ENCODE measurements around the gene HPSE. TPM values are rescaled to one million over a fixed set of nuclear protein-coding genes. Genes with fewer than 3 reads are reported as not detected.

HPSE gene
- total RNA-seq, 4 donors from 2014 or later, result 0.63 to 3.1 (median 1.3) TPM

GRCh38 chr4:83268491-83268890 lies 66.2 kb downstream of the HPSE start:
- H3K36me3 ChIP-seq, result no peaks in the 10 kb centered on the region
- DNase-seq, result no peak
- peaks cover 5 to 6% of the 10 kb centered on the region in 2 donors for H3K4me1 ChIP-seq
- H3K4me3 ChIP-seq (replicated peaks in 1 of 3), result no peak overlapping the region
- H3K27ac ChIP-seq, result no peak overlapping the region
- H3K27me3 ChIP-seq, result no peaks in the 10 kb centered on the region
- H3K9me3 ChIP-seq, result no peaks in the 10 kb centered on the region
- intact Hi-C loops (cut with DNase I), result loop anchor here (10.0 kb wide), 2 partner anchors 194 to 814 kb away; no protein-coding TSS in a partner anchor
- TF ChIP-seq POLR2A (IDR thresholded peaks at IDR 0.05) (no peak), CTCF (IDR thresholded peaks at IDR 0.05) (no peak)
- 50 to 98% methylated on average over 2 of the region's 2 CpGs for WGBS, 2 donors

GRCh38 chr4:83267830-83268475 lies 66.7 kb downstream of the HPSE start:
- no peak for DNase-seq
- H3K4me3 ChIP-seq (replicated peaks in 1 of 3), result no peak overlapping the region
- 93 to 98% methylated on average over 3 of the region's 3 CpGs for WGBS, 2 donors
- H3K36me3 ChIP-seq, result no peaks in the 10 kb centered on the region
- no peak for TF ChIP-seq POLR2A (IDR thresholded peaks at IDR 0.05)
- no peak for TF ChIP-seq CTCF (IDR thresholded peaks at IDR 0.05)
- H3K27ac ChIP-seq, result no peak overlapping the region
- H3K27me3 ChIP-seq, result no peaks in the 10 kb centered on the region
- intact Hi-C loops (cut with DNase I), result loop anchor here (10.0 kb wide), 2 partner anchors 193 to 813 kb away; no protein-coding TSS in a partner anchor
- peaks cover 5 to 6% of the 10 kb centered on the region in 2 donors for H3K4me1 ChIP-seq
- H3K9me3 ChIP-seq, result no peaks in the 10 kb centered on the region

- Histone ChIP-seq H3K4me3 (replicated peaks in 1 of 3) (no peak overlapping the region), H3K9me3 (no peaks in the 10 kb centered on the region), H3K27ac (peak overlapping the region in 1 of 3 donors; percentile 19), H3K36me3 (peaks cover 0 to 1% of the 10 kb centered on the region in 2 donors), H3K27me3 (no peaks in the 10 kb centered on the region), H3K4me1 (peaks cover 5 to 6% of the 10 kb centered on the region in 2 donors)
- 54 to 64% methylated on average over 7 of the region's 7 CpGs for WGBS, 2 donors
- TF ChIP-seq POLR2A (IDR thresholded peaks at IDR 0.05) (no peak), CTCF (IDR thresholded peaks at IDR 0.05) (no peak)
- intact Hi-C loops (cut with DNase I), result loop anchor here (10.0 kb wide), 2 partner anchors 192 to 812 kb away; no protein-coding TSS in a partner anchor
- DNase-seq, result peak; percentile 11 to 28
Observed at GRCh38 chr4:83267121-83267829, 67.4 kb downstream of the HPSE start.

- Histone ChIP-seq H3K27me3 (no peaks in the 10 kb centered on the region), H3K4me1 (peaks cover 5 to 6% of the 10 kb centered on the region in 2 donors), H3K9me3 (no peaks in the 10 kb centered on the region), H3K4me3 (replicated peaks in 1 of 3) (no peak overlapping the region), H3K27ac (no peak overlapping the region), H3K36me3 (peaks cover 0 to 2% of the 10 kb centered on the region in 2 donors)
- intact Hi-C loops (cut with DNase I), result loop anchor here (10.0 kb wide), 2 partner anchors 192 to 812 kb away; no protein-coding TSS in a partner anchor
- no peak for DNase-seq
- TF ChIP-seq POLR2A (IDR thresholded peaks at IDR 0.05) (no peak), CTCF (IDR thresholded peaks at IDR 0.05) (no peak)
- 91 to 98% methylated on average over 1 of the region's 1 CpG for WGBS, 2 donors
Observed at GRCh38 chr4:83266689-83267088, 68.0 kb downstream of the HPSE start.

- DNase-seq, result no peak
- WGBS, 2 donors, result 76 to 81% methylated on average over 1 of the region's 1 CpG
- H3K4me1 ChIP-seq, result peaks cover 5 to 6% of the 10 kb centered on the region in 2 donors
- H3K36me3 ChIP-seq, result peaks cover 0 to 2% of the 10 kb centered on the region in 2 donors
- H3K27ac ChIP-seq, result no peak overlapping the region
- no peaks in the 10 kb centered on the region for H3K27me3 ChIP-seq
- TF ChIP-seq POLR2A (IDR thresholded peaks at IDR 0.05), result no peak
- TF ChIP-seq CTCF (IDR thresholded peaks at IDR 0.05), result no peak
- H3K4me3 ChIP-seq (replicated peaks in 1 of 3), result no peak overlapping the region
- intact Hi-C loops (cut with DNase I), result loop anchor here (10.0 kb wide), 2 partner anchors 188 to 808 kb away; no protein-coding TSS in a partner anchor
- no peaks in the 10 kb centered on the region for H3K9me3 ChIP-seq
Observed at GRCh38 chr4:83263106-83263505, 71.5 kb downstream of the HPSE start.
